Measurements from ENCODE around the gene GET4. TPM values are rescaled to one million over a fixed set of nuclear protein-coding genes. Genes with fewer than 3 reads are reported as not detected.

The GET4 gene
- total RNA-seq, 1 experiment from 2014 or later: 130 TPM

DNA sequence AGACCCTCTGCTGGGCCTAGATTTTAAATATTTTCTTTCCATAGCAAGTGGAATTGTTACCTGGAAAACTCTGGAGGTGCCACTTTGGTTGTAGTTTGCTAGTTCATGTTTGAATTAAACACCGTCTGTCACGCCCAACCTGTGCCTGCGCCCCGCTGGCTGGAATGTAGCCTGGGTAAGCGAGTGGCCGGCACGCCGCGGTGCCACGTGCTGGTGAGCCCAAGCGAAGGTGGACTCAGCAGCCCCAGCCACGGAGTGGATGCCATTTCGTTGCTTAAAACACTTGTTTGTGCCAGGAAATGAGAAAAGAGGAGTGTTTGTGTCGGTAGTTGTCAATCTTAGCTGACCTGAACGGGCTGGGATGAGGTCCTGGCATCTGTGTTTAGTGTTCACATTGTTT lies 2.7 kb downstream of the GET4 start:
- Mint-ChIP-seq H3K4me3 (ENCODE audit: unreplicated experiment) (no peak overlapping the region), H3K27ac (ENCODE audit: unreplicated experiment) (no peak overlapping the region), H3K27me3 (ENCODE audit: insufficient read depth, unreplicated experiment) (no peaks in the 10 kb centered on the region), H3K9me3 (ENCODE audit: unreplicated experiment) (no peaks in the 10 kb centered on the region), H3K4me1 (ENCODE audit: low read depth, unreplicated experiment) (no peaks in the 10 kb centered on the region), H3K36me3 (ENCODE audit: insufficient read depth, unreplicated experiment) (peaks cover 34% of the 10 kb centered on the region)
- Histone ChIP-seq H3K9me3 (no peaks in the 10 kb centered on the region), H3K27me3 (replicated peaks; ENCODE audit: control insufficient read depth, insufficient read depth, low read length) (no peaks in the 10 kb centered on the region), H3K4me3 (ENCODE audit: low read depth, low read length) (no peak overlapping the region), H3K36me3 (ENCODE audit: control insufficient read depth, insufficient read depth, low read length) (peaks cover 2% of the 10 kb centered on the region), H3K4me1 (peaks cover 28% of the 10 kb centered on the region)
- ChIA-PET CTCF (interaction anchor here (0.5 kb wide), 1 partner anchor 18 kb away, joined by 6 read pairs; no protein-coding TSS in a partner anchor), POLR2A (no interaction called here)
- TF ChIP-seq, protein P1, sequence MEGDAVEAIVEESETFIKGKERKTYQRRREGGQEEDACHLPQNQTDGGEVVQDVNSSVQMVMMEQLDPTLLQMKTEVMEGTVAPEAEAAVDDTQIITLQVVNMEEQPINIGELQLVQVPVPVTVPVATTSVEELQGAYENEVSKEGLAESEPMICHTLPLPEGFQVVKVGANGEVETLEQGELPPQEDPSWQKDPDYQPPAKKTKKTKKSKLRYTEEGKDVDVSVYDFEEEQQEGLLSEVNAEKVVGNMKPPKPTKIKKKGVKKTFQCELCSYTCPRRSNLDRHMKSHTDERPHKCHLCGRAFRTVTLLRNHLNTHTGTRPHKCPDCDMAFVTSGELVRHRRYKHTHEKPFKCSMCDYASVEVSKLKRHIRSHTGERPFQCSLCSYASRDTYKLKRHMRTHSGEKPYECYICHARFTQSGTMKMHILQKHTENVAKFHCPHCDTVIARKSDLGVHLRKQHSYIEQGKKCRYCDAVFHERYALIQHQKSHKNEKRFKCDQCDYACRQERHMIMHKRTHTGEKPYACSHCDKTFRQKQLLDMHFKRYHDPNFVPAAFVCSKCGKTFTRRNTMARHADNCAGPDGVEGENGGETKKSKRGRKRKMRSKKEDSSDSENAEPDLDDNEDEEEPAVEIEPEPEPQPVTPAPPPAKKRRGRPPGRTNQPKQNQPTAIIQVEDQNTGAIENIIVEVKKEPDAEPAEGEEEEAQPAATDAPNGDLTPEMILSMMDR (IDR thresholded peaks at IDR 0.05; ENCODE audit: insufficient read depth in 1 of 2, low read depth in 1 of 2, low read length in 1 of 2, severe bottlenecking in 1 of 2, unreplicated experiment in 1 of 2): no peak
- intact Hi-C loops (cut with micrococcal nuclease; ENCODE audit: unreplicated experiment): no loop called here
- no peak for DNase-seq
- BruUV-seq (replicated peaks): TSS peak; percentile 26

DNA sequence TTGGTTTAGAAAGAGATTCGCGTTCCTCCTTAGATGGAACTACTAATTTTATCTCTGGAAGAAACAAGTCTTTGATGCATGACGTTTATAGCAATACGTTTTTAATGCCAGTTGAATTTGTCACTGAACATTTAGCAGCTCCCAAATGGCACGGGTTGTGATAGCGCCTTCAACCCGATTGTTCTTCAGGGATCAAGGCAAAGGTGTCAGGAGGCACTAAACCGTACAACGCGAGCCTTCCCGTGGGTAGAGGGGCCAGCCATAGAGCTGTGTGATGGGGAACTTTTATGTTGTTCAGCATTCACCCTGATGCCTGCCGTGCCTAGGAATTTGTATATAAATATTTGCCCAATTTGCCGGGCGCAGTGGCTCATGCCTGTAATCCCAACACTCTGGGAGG lies 3.4 kb downstream of the GET4 start:
- CTCF ChIA-PET: interaction anchor here (0.5 to 0.6 kb wide), 2 partner anchors 17 to 615 kb away, joined by 4 to 6 read pairs; no protein-coding TSS in a partner anchor

DNA sequence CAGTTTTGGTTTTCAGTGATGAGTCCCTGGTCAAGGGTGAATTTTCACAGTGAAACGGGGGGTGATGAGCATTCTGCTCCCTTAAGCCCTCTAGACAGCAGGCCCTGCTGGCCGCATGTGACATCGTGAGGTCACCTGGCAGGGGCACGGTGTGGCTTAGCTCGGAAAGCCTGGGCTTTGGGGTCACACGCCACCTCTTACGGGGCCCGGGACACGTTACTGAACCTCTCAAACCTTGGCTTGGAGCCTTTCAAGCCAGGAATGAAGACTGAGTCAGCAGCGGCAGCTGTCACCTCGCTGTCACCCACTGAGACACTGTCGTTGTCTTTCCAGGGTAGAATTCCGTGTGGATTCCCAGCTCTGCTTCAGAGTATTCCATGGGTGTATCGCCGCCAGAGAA lies 4.1 kb downstream of the GET4 start:
- Mint-ChIP-seq H3K4me3 (ENCODE audit: unreplicated experiment) (no peak overlapping the region), H3K9me3 (ENCODE audit: unreplicated experiment) (no peaks in the 10 kb centered on the region), H3K27ac (ENCODE audit: unreplicated experiment) (no peak overlapping the region), H3K27me3 (ENCODE audit: insufficient read depth, unreplicated experiment) (no peaks in the 10 kb centered on the region), H3K4me1 (ENCODE audit: low read depth, unreplicated experiment) (no peaks in the 10 kb centered on the region), H3K36me3 (ENCODE audit: insufficient read depth, unreplicated experiment) (peaks cover 34% of the 10 kb centered on the region)
- Histone ChIP-seq H3K4me1 (peaks cover 24% of the 10 kb centered on the region), H3K27me3 (replicated peaks; ENCODE audit: control insufficient read depth, insufficient read depth, low read length) (no peaks in the 10 kb centered on the region), H3K4me3 (ENCODE audit: low read depth, low read length) (no peak overlapping the region), H3K36me3 (ENCODE audit: control insufficient read depth, insufficient read depth, low read length) (peaks cover 2% of the 10 kb centered on the region), H3K9me3 (no peaks in the 10 kb centered on the region)
- intact Hi-C loops (cut with micrococcal nuclease; ENCODE audit: unreplicated experiment): no loop called here
- TF ChIP-seq, protein P1 (IDR thresholded peaks at IDR 0.05; ENCODE audit: insufficient read depth in 1 of 2, low read depth in 1 of 2, low read length in 1 of 2, severe bottlenecking in 1 of 2, unreplicated experiment in 1 of 2): no peak
- no peak for DNase-seq
- ChIA-PET CTCF (interaction anchor here (0.6 kb wide), 1 partner anchor 616 kb away, joined by 4 read pairs; no protein-coding TSS in a partner anchor), POLR2A (no interaction called here)
- BruUV-seq (replicated peaks): no TSS peak

More for the DNA sequence above, 3.4 kb downstream of the GET4 start:
- H3K9me3 Mint-ChIP-seq (ENCODE audit: unreplicated experiment): no peaks in the 10 kb centered on the region
- BruUV-seq (replicated peaks): no TSS peak
- POLR2A ChIA-PET: no interaction called here
- H3K36me3 Mint-ChIP-seq (ENCODE audit: insufficient read depth, unreplicated experiment): peaks cover 34% of the 10 kb centered on the region
- TF ChIP-seq, protein P1 (IDR thresholded peaks at IDR 0.05; ENCODE audit: insufficient read depth in 1 of 2, low read depth in 1 of 2, low read length in 1 of 2, severe bottlenecking in 1 of 2, unreplicated experiment in 1 of 2): no peak
- H3K4me3 Mint-ChIP-seq (ENCODE audit: unreplicated experiment): no peak overlapping the region
- Histone ChIP-seq H3K36me3 (ENCODE audit: control insufficient read depth, insufficient read depth, low read length) (peaks cover 2% of the 10 kb centered on the region), H3K4me1 (peaks cover 24% of the 10 kb centered on the region), H3K4me3 (ENCODE audit: low read depth, low read length) (no peak overlapping the region), H3K9me3 (no peaks in the 10 kb centered on the region), H3K27me3 (replicated peaks; ENCODE audit: control insufficient read depth, insufficient read depth, low read length) (no peaks in the 10 kb centered on the region)
- intact Hi-C loops (cut with micrococcal nuclease; ENCODE audit: unreplicated experiment): no loop called here
- no peak overlapping the region for H3K27ac Mint-ChIP-seq (ENCODE audit: unreplicated experiment)
- DNase-seq: no peak
- no peaks in the 10 kb centered on the region for H3K27me3 Mint-ChIP-seq (ENCODE audit: insufficient read depth, unreplicated experiment)
- H3K4me1 Mint-ChIP-seq (ENCODE audit: low read depth, unreplicated experiment): no peaks in the 10 kb centered on the region
